HepG2 (cell line): ENCODE data around the gene PNMA8B. TPM values are rescaled to one million over a fixed set of nuclear protein-coding genes. Genes with fewer than 3 reads are reported as not detected.

ENCODE experiments used
- ATAC-seq: fragments of 200-7000 bp; cut with Tn5 transposase; 3 replicates; pipeline ENCODE4 v1.9.1; 2020; ENCODE audit warnings: mild to moderate bottlenecking, moderate library complexity
- BruUV-seq: library from RNA; stranded (reverse); fragments of 400-500 nt; replicated peaks from 2 replicates; lab custom pipeline; 2021; lab: Mats Ljungman, UMichigan
- CTCF ChIA-PET: fragments of 300-600 bp; formaldehyde crosslinking; extraction: SDS; loops from one replicate; lab custom pipeline; 2021; ENCODE audit warnings: low total read pairs, inconsistent platforms, low intra/inter-chr PET ratio; lab: Yijun Ruan, JAX
- POLR2A ChIA-PET: fragments of 350-600 bp; sonication (Branson Sonifier 250); formaldehyde crosslinking; loops from one replicate; lab custom pipeline; 2020; ENCODE audit warnings: antibody characterized with exemption, inconsistent platforms; lab: Yijun Ruan, JAX
- DNase-seq: peaks from one replicate; pipeline ENCODE4 v3.0.0-alpha.2; 2015; ENCODE audit warnings: low spot score
- FAIRE-seq: peaks from 3 replicates; lab custom pipeline; 2011; peaks lifted over from hg19 to GRCh38; lab: Jason Lieb, UNC
- H2AFZ ChIP-seq: one replicate; pipeline ENCODE4 v1.6.1; 2011; ENCODE audit warnings: low read length, inconsistent platforms
- H3K27ac ChIP-seq: fragments of 300-600 bp; 3 replicates; pipeline ENCODE4 v1.8.0; 2011; ENCODE audit warnings: mixed run types, mild to moderate bottlenecking, mixed read lengths, low read length, inconsistent platforms; ENCODE audit not compliant: insufficient read depth; ENCODE audit errors: extremely low read length
- H3K27me3 ChIP-seq, 2 experiments: fragments of 200-600 bp in 1 of 2; 2 replicates in 1 of 2; 3 replicates in 1 of 2; pipeline versions ENCODE4 v1.6.0 to v1.8.0; 2011; ENCODE audit warnings: low read length in 2 of 2, mild to moderate bottlenecking in 2 of 2, moderate library complexity in 2 of 2, inconsistent platforms in 1 of 2; ENCODE audit not compliant: insufficient read depth in 2 of 2, control insufficient read depth in 1 of 2
- H3K36me3 ChIP-seq, 2 experiments: fragments of 200-600 bp in 1 of 2; replicated peaks in 1 of 2; 2 replicates in 1 of 2; 3 replicates in 1 of 2; pipeline versions ENCODE4 v1.5.1 to v1.8.0; 2011; ENCODE audit warnings: low read length in 2 of 2, inconsistent platforms in 1 of 2; ENCODE audit not compliant: insufficient read depth in 2 of 2, control insufficient read depth in 1 of 2
- H3K4me1 ChIP-seq: 2 replicates; pipeline ENCODE4 v1.5.1; 2012; ENCODE audit warnings: low read length, inconsistent platforms; ENCODE audit not compliant: insufficient read depth
- H3K4me2 ChIP-seq: 2 replicates; pipeline ENCODE4 v1.6.0; 2011; ENCODE audit warnings: low read depth, low read length, inconsistent platforms
- H3K4me3 ChIP-seq, 3 experiments: fragments of 200-600 bp in 1 of 3; sonication (generic), shearing (Covaris generic) in 1 of 3; replicated peaks in 1 of 3; 2 replicates each; pipeline ENCODE4 v1.5.1; 2011 to 2016; ENCODE audit warnings: low read length in 3 of 3, inconsistent platforms in 2 of 3, low read depth in 2 of 3, mild to moderate bottlenecking in 2 of 3, control low read depth in 1 of 3, mixed read lengths in 1 of 3; ENCODE audit not compliant: insufficient read depth in 1 of 3
- H3K79me2 ChIP-seq: one replicate; pipeline ENCODE4 v1.6.1; 2011; ENCODE audit warnings: low read length, inconsistent platforms; ENCODE audit not compliant: insufficient read depth
- H3K9ac ChIP-seq: 2 replicates; pipeline ENCODE4 v1.6.0; 2011; ENCODE audit warnings: mild to moderate bottlenecking, low read depth, low read length, inconsistent platforms; ENCODE audit not compliant: insufficient read depth
- H3K9me3 ChIP-seq: 2 replicates; pipeline ENCODE4 v1.5.1; 2012; ENCODE audit warnings: mild to moderate bottlenecking, low read length
- H4K20me1 ChIP-seq: 2 replicates; pipeline ENCODE4 v1.6.0; 2011; ENCODE audit warnings: inconsistent platforms, mild to moderate bottlenecking, low read length, moderate library complexity; ENCODE audit not compliant: insufficient read depth
- CCAR2 ChIP-seq: fragments of 200-400 bp; formaldehyde crosslinking; optimal IDR thresholded peaks from 2 replicates; pipeline ENCODE3; 2018; ENCODE audit warnings: low read depth, mild to moderate bottlenecking, low read length, moderate library complexity
- DPF2 ChIP-seq: sonication (generic); formaldehyde crosslinking; IDR thresholded peaks from 2 replicates; pipeline ENCODE4 v1.4.0; 2020; ENCODE audit warnings: mild to moderate bottlenecking, low read depth, missing genetic modification reagents, borderline replicate concordance
- GABPA ChIP-seq, 2 experiments: IDR thresholded peaks; 2 replicates each; pipeline ENCODE4 v1.6.1; 2011 to 2016; ENCODE audit warnings: low read depth in 2 of 2, low read length in 1 of 2, missing biosample characterization in 1 of 2, missing genetic modification characterization in 1 of 2
- HOXA7 ChIP-seq: sonication (generic); formaldehyde crosslinking; IDR thresholded peaks from 2 replicates; pipeline ENCODE4 v1.8.1; 2022; ENCODE audit warnings: mild to moderate bottlenecking, missing genetic modification reagents, moderate library complexity
- IKZF4 ChIP-seq: sonication (generic); formaldehyde crosslinking; IDR thresholded peaks from 2 replicates; pipeline ENCODE4 v1.5.1; 2020; ENCODE audit warnings: borderline replicate concordance, mild to moderate bottlenecking, low read depth, missing genetic modification reagents; ENCODE audit errors: not compliant biosample characterization
- IRF1 ChIP-seq: sonication (generic); formaldehyde crosslinking; IDR thresholded peaks from 2 replicates; pipeline ENCODE4 v1.4.0; 2020; ENCODE audit warnings: low read depth, mild to moderate bottlenecking, missing genetic modification reagents
- KLF16 ChIP-seq, 2 experiments: sonication (generic) in 1 of 2; formaldehyde crosslinking in 1 of 2; IDR thresholded peaks; 2 replicates each; pipeline versions ENCODE4 v1.6.1 to v1.8.0; 2016 to 2023; ENCODE audit warnings: missing genetic modification reagents in 2 of 2, missing compliant biosample characterization in 1 of 2
- NAIF1 ChIP-seq: sonication (generic); formaldehyde crosslinking; IDR thresholded peaks from 2 replicates; pipeline ENCODE4 v1.5.0; 2020; ENCODE audit warnings: mild to moderate bottlenecking, missing genetic modification reagents, borderline replicate concordance
- NFRKB ChIP-seq: fragments of 450-650 bp; IDR thresholded peaks from 2 replicates; pipeline ENCODE4 v1.6.1; 2017
- REXO4 ChIP-seq: sonication (generic); formaldehyde crosslinking; IDR thresholded peaks from 2 replicates; pipeline ENCODE4 v1.8.0; 2022; ENCODE audit warnings: missing genetic modification reagents, mild to moderate bottlenecking, borderline replicate concordance
- RFX3 ChIP-seq: IDR thresholded peaks from 2 replicates; pipeline ENCODE4 v1.6.1; 2016; ENCODE audit warnings: missing biosample characterization, missing genetic modification reagents
- SIX1 ChIP-seq: sonication (generic); formaldehyde crosslinking; IDR thresholded peaks from 2 replicates; pipeline ENCODE4 v1.4.0; 2020; ENCODE audit warnings: missing genetic modification reagents, borderline replicate concordance
- SP5 ChIP-seq: IDR thresholded peaks from 2 replicates; pipeline ENCODE4 v1.6.1; 2016; ENCODE audit warnings: low read depth, borderline replicate concordance
- SPEN ChIP-seq: sonication (generic); formaldehyde crosslinking; IDR thresholded peaks from 2 replicates; pipeline ENCODE4 v1.5.1; 2020; ENCODE audit warnings: low read depth, mild to moderate bottlenecking, missing genetic modification reagents
- TGIF2 ChIP-seq: IDR thresholded peaks from 2 replicates; pipeline ENCODE4 v1.6.1; 2016; ENCODE audit warnings: control low read depth, missing compliant biosample characterization
- WIZ ChIP-seq: sonication (generic); formaldehyde crosslinking; IDR thresholded peaks from 2 replicates; pipeline ENCODE4 v1.5.1; 2020; ENCODE audit warnings: mild to moderate bottlenecking, missing genetic modification reagents
- ZFY ChIP-seq: sonication (generic); formaldehyde crosslinking; IDR thresholded peaks from 2 replicates; pipeline ENCODE4 v1.4.0; 2020; ENCODE audit warnings: missing genetic modification reagents
- ZNF251 ChIP-seq: sonication (generic); formaldehyde crosslinking; IDR thresholded peaks from 2 replicates; pipeline ENCODE4 v1.9.0; 2021; ENCODE audit warnings: mild to moderate bottlenecking, missing genetic modification reagents
- ZNF446 ChIP-seq: sonication (generic); formaldehyde crosslinking; IDR thresholded peaks from 2 replicates; pipeline ENCODE4 v1.5.0; 2020; ENCODE audit warnings: mild to moderate bottlenecking, missing genetic modification reagents
- ZNF513 ChIP-seq: sonication (generic); formaldehyde crosslinking; conservative IDR thresholded peaks from 2 replicates; pipeline ENCODE4 v1.5.0; 2020; ENCODE audit warnings: missing genetic modification reagents
- ZNF749 ChIP-seq: sonication (generic); formaldehyde crosslinking; IDR thresholded peaks from 2 replicates; pipeline ENCODE4 v1.8.0; 2022; ENCODE audit warnings: mild to moderate bottlenecking, missing genetic modification reagents, moderate library complexity, borderline replicate concordance
- WGBS: methylation state at CpG from one replicate; pipeline ENCODE4 v1.1.6; 2017; ENCODE audit warnings: low lambda C conversion rate; 5-methylcytosine and 5-hydroxymethylcytosine counted together
- in situ Hi-C: cut with HindIII; loops from 2 replicates; pipeline ENCODE4 v1.10.0; 2017; ENCODE audit warnings: low pct_unique_long_range_greater_than_20kb; ENCODE audit not compliant: extremely low pct_ligation_motif_present
- intact Hi-C: fragments of 100-400 bp; cut with micrococcal nuclease; formaldehyde crosslinking; loops from one replicate; pipeline ENCODE4 v1.10.0; 2022; ENCODE audit not compliant: unreplicated experiment
- polyA plus RNA-seq, 8 experiments: library from polyadenylated mRNA; depleted of rRNA in 3 of 8; stranded (reverse) in 7 of 8; unstranded in 1 of 8; fragments of >200 nt; fragmentation: Illumina TruSeq in 4 of 8; extraction: Trizol in 4 of 8; gene quantifications; 2 replicates each; pipeline versions ENCODE4 v1.2.1 to v1.2.3, GENCODE V29; 2011 to 2016; ENCODE audit warnings: low read depth in 4 of 8, missing spikeins in 1 of 8, mixed read lengths in 1 of 8; ENCODE audit not compliant: insufficient read depth in 1 of 8
- total RNA-seq, 5 experiments: library from RNA; depleted of rRNA; stranded (reverse); fragments of >200 nt; fragmentation: Illumina TruSeq; extraction: Trizol; gene quantifications; 2 replicates each; pipeline ENCODE4 v1.2.3, GENCODE V29; 2016; ENCODE audit warnings: low read depth in 1 of 5

PNMA8B gene
- total and polyA plus RNA-seq, 2 of the 13 experiments (the other 11 are each of a cell fraction or from before 2014, with no cell fraction given): not detected

- TF ChIP-seq IRF1: no peak
- TF ChIP-seq TGIF2 (CRISPR knock-in tag): no peak
- no peak for TF ChIP-seq RFX3 (CRISPR knock-in tag)
- TF ChIP-seq, all 625 proteins: peak for 0
Observed at GRCh38 chr19:46493236-46494145, 2.2 kb downstream of the PNMA8B start (continued).

- in situ Hi-C loops (no loop called here), intact Hi-C loops (no loop called here)
- Histone ChIP-seq H4K20me1 (no peaks in the 10 kb centered on the region), H3K27me3 (peaks cover 5 to 37% of the 10 kb centered on the region in 2 experiments), H3K27ac (no peak overlapping the region), H2AFZ (no peak overlapping the region), H3K79me2 (no peaks in the 10 kb centered on the region), H3K9me3 (no peaks in the 10 kb centered on the region), H3K36me3 (no peaks in the 10 kb centered on the region), H3K4me1 (peaks cover 8% of the 10 kb centered on the region; the same call in 1 of the 2 replicates), H3K9ac (no peak overlapping the region), H3K4me2 (no peak overlapping the region), H3K4me3 (no peak overlapping the region)
- POLR2A ChIA-PET: no interaction called here
- no TSS peak for BruUV-seq
- no peak for DNase-seq
- no peak for TF ChIP-seq ZFY (CRISPR knock-in tag)
- TF ChIP-seq GABPA (IDR thresholded peaks at IDR 0.05; ENCODE audit: low read depth, low read length): no peak
- TF ChIP-seq GABPA (CRISPR knock-in tag; IDR thresholded peaks at IDR 0.05; ENCODE audit: low read depth): no peak
- no peak for TF ChIP-seq NFRKB
- TF ChIP-seq NAIF1: no peak
- TF ChIP-seq KLF16 (CRISPR knock-in tag; IDR thresholded peaks at IDR 0.05): no peak
- TF ChIP-seq SPEN (CRISPR knock-in tag): no peak
- no peak for TF ChIP-seq SIX1
- no peak for TF ChIP-seq CCAR2
- no peak for TF ChIP-seq WIZ (CRISPR knock-in tag)
- TF ChIP-seq ZNF446 (CRISPR knock-in tag): no peak
- no peak for TF ChIP-seq DPF2
- TF ChIP-seq ZNF513 (CRISPR knock-in tag): no peak
- TF ChIP-seq HOXA7 (CRISPR knock-in tag): no peak
- no peak for TF ChIP-seq ZNF749 (CRISPR knock-in tag)
- TF ChIP-seq IKZF4 (CRISPR knock-in tag): no peak
- TF ChIP-seq REXO4 (CRISPR knock-in tag): no peak
- TF ChIP-seq ZNF251 (CRISPR knock-in tag): no peak
- no peak for TF ChIP-seq SP5 (CRISPR knock-in tag)
- ATAC-seq: no peak
- FAIRE-seq: no peak
- WGBS: 68% methylated on average over 16 of the region's 17 CpGs
- CTCF ChIA-PET: no interaction called here
Observed at GRCh38 chr19:46492841-46493235, 2.8 kb downstream of the PNMA8B start.
